ENCODE measurements around the gene NBEAL1. TPM values are rescaled to one million over a fixed set of nuclear protein-coding genes. Genes with fewer than 3 reads are reported as not detected.
"Not testable (repeated sequence)": the region's sequence is repeated elsewhere in the genome, so short reads cannot be mapped to it uniquely, and the experiment has no call there.

Gene NBEAL1
- total and polyA plus RNA-seq, 7 experiments from 2014 or later = 6.2 to 15.9 (median 11.8) TPM

GRCh38 chr2:203155406-203155805 is 140.7 kb downstream of the NBEAL1 start:
- Histone ChIP-seq H3K9me3 (ENCODE audit: control insufficient read depth in 2 of 3, low read length in 3 of 3) (no peaks in the 10 kb centered on the region), H3K36me3 (ENCODE audit: control insufficient read depth in 2 of 3, insufficient read depth in 3 of 3, low read length in 3 of 3) (peaks cover 0 to 3% (median 0%) of the 10 kb centered on the region in 3 experiments), H3K27me3 (ENCODE audit: control insufficient read depth in 2 of 2, insufficient read depth in 2 of 2, low read length in 2 of 2) (no peaks in the 10 kb centered on the region), H3K4me3 (ENCODE audit: low read length) (no peak overlapping the region), H3K27ac (ENCODE audit: low read depth, low read length) (no peak overlapping the region), H3K4me1 (ENCODE audit: control insufficient read depth in 2 of 2, insufficient read depth in 2 of 2, low read length in 2 of 2) (no peaks in the 10 kb centered on the region)
- DNase-seq = peak in 5 of 9 donors; percentile 0 to 22 (median 9)
- ChIA-PET POLR2A (no interaction called here), CTCF (interaction anchor here (0.6 to 1.0 kb wide), 2 partner anchors 12 to 588 kb away, joined by 3 read pairs; no protein-coding TSS in a partner anchor)
- H3K27me3 Mint-ChIP-seq = no peaks in the 10 kb centered on the region
- H3K4me1 Mint-ChIP-seq = peaks cover 6 to 12% (median 10%) of the 10 kb centered on the region in 7 donors
- no peak overlapping the region for H3K4me3 Mint-ChIP-seq
- ATAC-seq = peak; percentile 22
- H3K9me3 Mint-ChIP-seq = no peaks in the 10 kb centered on the region
- intact Hi-C loops (cut with micrococcal nuclease) = loop anchor here (1.0 to 10.0 kb wide), 2 partner anchors 581 kb away; no protein-coding TSS in a partner anchor
- peaks cover 0 to 26% (median 10%) of the 10 kb centered on the region in 5 donors for H3K36me3 Mint-ChIP-seq
- peak overlapping the region in 2 of 9 donors; percentile 13 to 25 for H3K27ac Mint-ChIP-seq

- H3K4me1 Mint-ChIP-seq; H3K27me3 ChIP-seq (ENCODE audit: control insufficient read depth in 2 of 2, insufficient read depth in 2 of 2, low read length in 2 of 2); CTCF ChIA-PET; intact Hi-C loops (cut with micrococcal nuclease); H3K9me3 ChIP-seq (ENCODE audit: control insufficient read depth in 2 of 3, low read length in 3 of 3); H3K36me3 ChIP-seq (ENCODE audit: control insufficient read depth in 2 of 3, insufficient read depth in 3 of 3, low read length in 3 of 3); POLR2A ChIA-PET; H3K4me1 ChIP-seq (ENCODE audit: control insufficient read depth in 2 of 2, insufficient read depth in 2 of 2, low read length in 2 of 2); ATAC-seq; H3K4me3 ChIP-seq (ENCODE audit: low read length); H3K9me3 Mint-ChIP-seq; DNase-seq; H3K27me3 Mint-ChIP-seq; H3K27ac Mint-ChIP-seq; H3K27ac ChIP-seq (ENCODE audit: low read depth, low read length); H3K4me3 Mint-ChIP-seq: not testable (repeated sequence)
- peaks cover 0 to 33% (median 31%) of the 10 kb centered on the region in 5 donors for H3K36me3 Mint-ChIP-seq
Measured at GRCh38 chr2:203162722-203163121, 148.0 kb downstream of the NBEAL1 start.

DNA sequence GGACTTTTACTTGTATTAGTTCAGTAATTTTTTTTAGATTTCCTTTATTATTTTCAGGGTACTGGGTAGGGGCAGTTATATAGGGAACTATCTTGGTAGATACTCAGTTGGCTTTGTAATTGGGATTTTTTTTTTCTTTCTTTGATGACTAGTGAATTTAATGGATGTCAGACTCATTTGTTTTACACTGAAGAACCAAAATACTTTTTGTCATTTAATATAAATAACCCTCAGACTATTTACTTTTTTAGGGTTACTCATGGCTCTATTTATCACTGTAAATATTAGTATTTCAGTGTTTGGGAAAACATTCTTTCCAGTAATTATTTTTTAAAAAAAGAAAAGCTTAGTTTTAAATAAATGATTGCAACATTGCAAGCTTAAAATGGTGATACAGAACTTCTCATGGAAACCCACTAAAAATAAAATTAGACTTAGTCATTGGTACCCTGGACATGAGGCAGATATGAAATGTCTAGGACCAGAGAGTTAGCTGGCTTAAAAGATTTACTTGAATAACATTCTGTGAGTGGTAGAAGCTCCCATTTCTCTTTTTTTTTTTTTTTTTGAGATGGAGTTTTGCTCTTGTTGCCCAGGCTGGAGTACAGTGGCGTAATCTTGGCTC is 149.7 kb downstream of the NBEAL1 start:
- H3K9me3 Mint-ChIP-seq = peaks cover 0 to 7% (median 0%) of the 10 kb centered on the region in 11 donors
- Histone ChIP-seq H3K27ac (ENCODE audit: low read depth, low read length) (no peak overlapping the region), H3K4me3 (ENCODE audit: low read length) (no peak overlapping the region), H3K9me3 (ENCODE audit: control insufficient read depth in 2 of 3, low read length in 3 of 3) (no peaks in the 10 kb centered on the region), H3K27me3 (ENCODE audit: control insufficient read depth in 2 of 2, insufficient read depth in 2 of 2, low read length in 2 of 2) (no peaks in the 10 kb centered on the region), H3K4me1 (ENCODE audit: control insufficient read depth in 2 of 2, insufficient read depth in 2 of 2, low read length in 2 of 2) (no peaks in the 10 kb centered on the region), H3K36me3 (ENCODE audit: control insufficient read depth in 2 of 3, insufficient read depth in 3 of 3, low read length in 3 of 3) (no peaks in the 10 kb centered on the region)
- H3K36me3 Mint-ChIP-seq = peaks cover 0 to 41% (median 33%) of the 10 kb centered on the region in 5 donors
- DNase-seq (no peak), ATAC-seq (no peak)
- H3K27me3 Mint-ChIP-seq = no peaks in the 10 kb centered on the region
- H3K4me1 Mint-ChIP-seq = no peaks in the 10 kb centered on the region
- H3K27ac Mint-ChIP-seq = no peak overlapping the region
- intact Hi-C loops (cut with micrococcal nuclease) = no loop called here
- H3K4me3 Mint-ChIP-seq = no peak overlapping the region
- ChIA-PET POLR2A (interaction anchor here (0.6 kb wide), 1 partner anchor 20 kb away, joined by 4 read pairs; no protein-coding TSS in a partner anchor), CTCF (no interaction called here)

DNA sequence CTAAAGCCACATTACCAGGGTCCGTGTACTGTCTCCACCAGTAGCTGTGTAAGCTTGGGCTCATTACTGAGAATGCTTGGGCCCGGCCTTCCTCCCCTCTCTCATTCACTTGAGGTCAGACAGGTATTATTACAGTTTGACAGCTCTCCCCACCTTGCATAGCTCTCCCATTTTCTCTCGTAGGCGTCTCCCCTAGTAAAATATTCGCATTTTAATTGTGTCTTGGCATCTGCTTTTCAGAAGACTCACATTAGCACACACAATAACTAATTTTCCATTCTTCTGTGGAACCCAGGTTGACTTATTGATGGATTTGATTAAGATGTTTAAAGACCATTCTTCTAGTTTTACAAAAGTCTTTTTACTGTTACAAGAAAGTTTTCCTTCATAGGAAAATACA is 153.1 kb downstream of the NBEAL1 start:
- no peak for ATAC-seq
- H3K27ac ChIP-seq (ENCODE audit: low read depth, low read length) = no peak overlapping the region
- Mint-ChIP-seq H3K27me3 (no peaks in the 10 kb centered on the region), H3K9me3 (peaks cover 0 to 7% (median 0%) of the 10 kb centered on the region in 11 donors), H3K4me3 (no peak overlapping the region), H3K36me3 (peaks cover 0 to 35% (median 23%) of the 10 kb centered on the region in 5 donors), H3K4me1 (no peaks in the 10 kb centered on the region), H3K27ac (no peak overlapping the region)
- no peak for DNase-seq
- H3K9me3 ChIP-seq (ENCODE audit: control insufficient read depth in 2 of 3, low read length in 3 of 3) = no peaks in the 10 kb centered on the region
- CTCF ChIA-PET = interaction anchor here (0.8 kb wide), 1 partner anchor 12 kb away, joined by 3 read pairs; no protein-coding TSS in a partner anchor
- no peaks in the 10 kb centered on the region for H3K4me1 ChIP-seq (ENCODE audit: control insufficient read depth in 2 of 2, insufficient read depth in 2 of 2, low read length in 2 of 2)
- H3K36me3 ChIP-seq (ENCODE audit: control insufficient read depth in 2 of 3, insufficient read depth in 3 of 3, low read length in 3 of 3) = no peaks in the 10 kb centered on the region
- H3K4me3 ChIP-seq (ENCODE audit: low read length) = no peak overlapping the region
- POLR2A ChIA-PET = interaction anchor here (0.6 kb wide), 1 partner anchor 118 kb away, joined by 3 read pairs; no protein-coding TSS in a partner anchor
- intact Hi-C loops (cut with micrococcal nuclease) = no loop called here
- no peaks in the 10 kb centered on the region for H3K27me3 ChIP-seq (ENCODE audit: control insufficient read depth in 2 of 2, insufficient read depth in 2 of 2, low read length in 2 of 2)

- no peak overlapping the region for H3K4me3 Mint-ChIP-seq
- Histone ChIP-seq H3K4me3 (ENCODE audit: low read length) (no peak overlapping the region), H3K4me1 (ENCODE audit: control insufficient read depth in 2 of 2, insufficient read depth in 2 of 2, low read length in 2 of 2) (no peaks in the 10 kb centered on the region), H3K36me3 (ENCODE audit: control insufficient read depth in 2 of 3, insufficient read depth in 3 of 3, low read length in 3 of 3) (no peaks in the 10 kb centered on the region), H3K9me3 (ENCODE audit: control insufficient read depth in 2 of 3, low read length in 3 of 3) (no peaks in the 10 kb centered on the region), H3K27ac (ENCODE audit: low read depth, low read length) (no peak overlapping the region), H3K27me3 (ENCODE audit: control insufficient read depth in 2 of 2, insufficient read depth in 2 of 2, low read length in 2 of 2) (no peaks in the 10 kb centered on the region)
- H3K4me1 Mint-ChIP-seq = no peaks in the 10 kb centered on the region
- no peak for ATAC-seq
- intact Hi-C loops (cut with micrococcal nuclease) = no loop called here
- no peaks in the 10 kb centered on the region for H3K9me3 Mint-ChIP-seq
- peaks cover 0 to 30% (median 23%) of the 10 kb centered on the region in 5 donors for H3K36me3 Mint-ChIP-seq
- DNase-seq = no peak
- ChIA-PET CTCF (no interaction called here), POLR2A (no interaction called here)
- no peak overlapping the region for H3K27ac Mint-ChIP-seq
- no peaks in the 10 kb centered on the region for H3K27me3 Mint-ChIP-seq
Measured at GRCh38 chr2:203170502-203170901, 155.8 kb downstream of the NBEAL1 start.

DNA sequence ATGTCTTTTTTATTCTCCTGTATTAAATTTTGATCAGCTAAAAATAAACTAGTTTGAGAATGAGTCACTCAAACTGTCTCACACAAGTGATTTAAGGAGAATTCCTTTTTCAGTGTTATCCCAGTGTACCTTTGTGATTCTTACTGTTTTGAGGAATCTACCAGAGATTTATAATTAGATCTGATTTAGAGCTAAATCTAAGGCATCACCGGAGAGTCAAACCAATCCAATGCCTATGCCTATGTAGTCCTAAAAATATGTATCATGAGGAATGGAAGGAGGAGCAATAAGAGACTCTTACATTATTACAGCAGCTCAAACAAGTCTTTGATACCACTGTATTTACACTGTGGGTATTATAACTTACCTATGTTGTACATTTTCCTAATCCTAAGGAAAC is 160.7 kb downstream of the NBEAL1 start:
- H3K4me1 Mint-ChIP-seq = peaks cover 0 to 4% (median 0%) of the 10 kb centered on the region in 7 donors
- no peak overlapping the region for H3K27ac Mint-ChIP-seq
- Histone ChIP-seq H3K27ac (ENCODE audit: low read depth, low read length) (no peak overlapping the region), H3K4me3 (ENCODE audit: low read length) (no peak overlapping the region), H3K27me3 (ENCODE audit: control insufficient read depth in 2 of 2, insufficient read depth in 2 of 2, low read length in 2 of 2) (no peaks in the 10 kb centered on the region), H3K9me3 (ENCODE audit: control insufficient read depth in 2 of 3, low read length in 3 of 3) (no peaks in the 10 kb centered on the region), H3K36me3 (ENCODE audit: control insufficient read depth in 2 of 3, insufficient read depth in 3 of 3, low read length in 3 of 3) (no peaks in the 10 kb centered on the region), H3K4me1 (ENCODE audit: control insufficient read depth in 2 of 2, insufficient read depth in 2 of 2, low read length in 2 of 2) (no peaks in the 10 kb centered on the region)
- ChIA-PET CTCF (interaction anchor here (0.7 kb wide), 1 partner anchor 728 kb away, joined by 4 read pairs; no protein-coding TSS in a partner anchor), POLR2A (no interaction called here)
- H3K9me3 Mint-ChIP-seq = no peaks in the 10 kb centered on the region
- ATAC-seq (no peak), DNase-seq (no peak)
- peaks cover 0 to 25% (median 14%) of the 10 kb centered on the region in 5 donors for H3K36me3 Mint-ChIP-seq
- H3K27me3 Mint-ChIP-seq = no peaks in the 10 kb centered on the region
- intact Hi-C loops (cut with micrococcal nuclease) = no loop called here
- H3K4me3 Mint-ChIP-seq = no peak overlapping the region

GRCh38 chr2:203177361-203177760 is 162.7 kb downstream of the NBEAL1 start:
- peaks cover 0 to 4% (median 0%) of the 10 kb centered on the region in 7 donors for H3K4me1 Mint-ChIP-seq
- no peak for DNase-seq

More at GRCh38 chr2:203177361-203177760, 162.7 kb downstream of the NBEAL1 start:
- intact Hi-C loops (cut with micrococcal nuclease) = no loop called here
- H3K27ac Mint-ChIP-seq = no peak overlapping the region
- H3K27me3 ChIP-seq (ENCODE audit: control insufficient read depth in 2 of 2, insufficient read depth in 2 of 2, low read length in 2 of 2) = no peaks in the 10 kb centered on the region
- H3K9me3 ChIP-seq (ENCODE audit: control insufficient read depth in 2 of 3, low read length in 3 of 3) = no peaks in the 10 kb centered on the region
- POLR2A ChIA-PET = no interaction called here
- no peak overlapping the region for H3K27ac ChIP-seq (ENCODE audit: low read depth, low read length)
- H3K4me3 Mint-ChIP-seq = no peak overlapping the region
- no peaks in the 10 kb centered on the region for H3K36me3 ChIP-seq (ENCODE audit: control insufficient read depth in 2 of 3, insufficient read depth in 3 of 3, low read length in 3 of 3)
- peaks cover 0 to 25% (median 12%) of the 10 kb centered on the region in 5 donors for H3K36me3 Mint-ChIP-seq
- H3K27me3 Mint-ChIP-seq = no peaks in the 10 kb centered on the region
- no peak for ATAC-seq
- H3K4me1 ChIP-seq (ENCODE audit: control insufficient read depth in 2 of 2, insufficient read depth in 2 of 2, low read length in 2 of 2) = no peaks in the 10 kb centered on the region
- H3K9me3 Mint-ChIP-seq = no peaks in the 10 kb centered on the region
- CTCF ChIA-PET = interaction anchor here (0.6 kb wide), 1 partner anchor 486 kb away, joined by 3 read pairs; no protein-coding TSS in a partner anchor
- H3K4me3 ChIP-seq (ENCODE audit: low read length) = no peak overlapping the region
